ENCODE measurements around the gene TPTE. TPM values are rescaled to one million over a fixed set of nuclear protein-coding genes. Genes with fewer than 3 reads are reported as not detected.
"Not testable (repeated sequence)": the region's sequence is repeated elsewhere in the genome, so short reads cannot be mapped to it uniquely, and the experiment has no call there.

Gene TPTE
- total RNA-seq, 2 experiments from 2014 or later, result not detected

DNA sequence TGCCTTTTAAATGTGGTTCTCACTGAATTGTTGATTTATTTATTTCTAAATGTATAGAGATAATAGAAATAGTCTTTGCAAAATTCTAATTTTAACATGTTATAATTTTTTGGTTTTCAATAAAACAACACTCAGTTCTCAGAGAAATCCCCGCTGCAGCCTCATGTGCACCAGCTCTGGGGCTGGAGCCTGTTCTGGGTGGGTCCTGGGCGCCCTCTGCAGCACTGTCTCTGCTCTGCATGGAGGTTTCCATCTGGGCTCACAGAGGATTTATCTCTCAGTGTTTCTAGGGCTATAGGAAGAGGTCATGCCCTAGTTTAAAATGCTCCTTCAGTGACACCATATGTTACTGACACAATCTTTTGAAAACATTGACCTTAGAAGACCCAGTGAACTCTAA is 128.9 kb downstream of the TPTE start:
- CTCF ChIA-PET (ENCODE audit: unreplicated experiment); DNase-seq (ENCODE audit: low spot score); H3K36me3 ChIP-seq (ENCODE audit: insufficient read depth, low read length); H4K20me1 ChIP-seq (ENCODE audit: insufficient read depth, low read length); H3K4me2 ChIP-seq (ENCODE audit: low read length); H3K4me1 ChIP-seq (ENCODE audit: insufficient read depth, low read length, poor library complexity, severe bottlenecking); H2AFZ ChIP-seq (ENCODE audit: low read length); intact Hi-C loops (cut with micrococcal nuclease; ENCODE audit: unreplicated experiment); H3K9me2 ChIP-seq (ENCODE audit: insufficient read depth, low read length); BruUV-seq (replicated peaks); H3K4me3 ChIP-seq (ENCODE audit: low read depth, low read length, poor library complexity, severe bottlenecking); H3K27ac ChIP-seq (ENCODE audit: low read depth, low read length, poor library complexity, severe bottlenecking); POLR2A ChIA-PET; H3K79me2 ChIP-seq (ENCODE audit: insufficient read depth, low read depth, low read length): not testable (repeated sequence)
- H3K9me3 ChIP-seq (ENCODE audit: low read length), result 0 out of 2 replicates have a peak, but pooled peaks cover 14% of the 10 kb centered on the region
- TF ChIP-seq, protein P1, sequence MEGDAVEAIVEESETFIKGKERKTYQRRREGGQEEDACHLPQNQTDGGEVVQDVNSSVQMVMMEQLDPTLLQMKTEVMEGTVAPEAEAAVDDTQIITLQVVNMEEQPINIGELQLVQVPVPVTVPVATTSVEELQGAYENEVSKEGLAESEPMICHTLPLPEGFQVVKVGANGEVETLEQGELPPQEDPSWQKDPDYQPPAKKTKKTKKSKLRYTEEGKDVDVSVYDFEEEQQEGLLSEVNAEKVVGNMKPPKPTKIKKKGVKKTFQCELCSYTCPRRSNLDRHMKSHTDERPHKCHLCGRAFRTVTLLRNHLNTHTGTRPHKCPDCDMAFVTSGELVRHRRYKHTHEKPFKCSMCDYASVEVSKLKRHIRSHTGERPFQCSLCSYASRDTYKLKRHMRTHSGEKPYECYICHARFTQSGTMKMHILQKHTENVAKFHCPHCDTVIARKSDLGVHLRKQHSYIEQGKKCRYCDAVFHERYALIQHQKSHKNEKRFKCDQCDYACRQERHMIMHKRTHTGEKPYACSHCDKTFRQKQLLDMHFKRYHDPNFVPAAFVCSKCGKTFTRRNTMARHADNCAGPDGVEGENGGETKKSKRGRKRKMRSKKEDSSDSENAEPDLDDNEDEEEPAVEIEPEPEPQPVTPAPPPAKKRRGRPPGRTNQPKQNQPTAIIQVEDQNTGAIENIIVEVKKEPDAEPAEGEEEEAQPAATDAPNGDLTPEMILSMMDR (conservative IDR thresholded peaks at IDR 0.05; ENCODE audit: low read length), result peak; percentile 49

Small RNA genes within 50 kb of the gene (small RNA-seq; reads per million reads assigned to genes)
- not detected for gene CYCSP41
